Activated CD4-positive, alpha-beta T cell treated with anti-CD3 and anti-CD28 coated beads for 48 hours (primary cell): Measurements from ENCODE around the gene SERHL2.
A peak's percentile ranks its signal among the peaks of the same experiment; 100 is the strongest.
"Not testable (repeated sequence)": the region's sequence is repeated elsewhere in the genome, so short reads cannot be mapped to it uniquely, and the experiment has no call there.

Experiments used
- DNase-seq: peaks from one replicate; pipeline ENCODE4 v3.0.0-alpha.2; 2020

SERHL2 gene, protein sequence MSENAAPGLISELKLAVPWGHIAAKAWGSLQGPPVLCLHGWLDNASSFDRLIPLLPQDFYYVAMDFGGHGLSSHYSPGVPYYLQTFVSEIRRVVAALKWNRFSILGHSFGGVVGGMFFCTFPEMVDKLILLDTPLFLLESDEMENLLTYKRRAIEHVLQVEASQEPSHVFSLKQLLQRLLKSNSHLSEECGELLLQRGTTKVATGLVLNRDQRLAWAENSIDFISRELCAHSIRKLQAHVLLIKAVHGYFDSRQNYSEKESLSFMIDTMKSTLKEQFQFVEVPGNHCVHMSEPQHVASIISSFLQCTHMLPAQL

DNA sequence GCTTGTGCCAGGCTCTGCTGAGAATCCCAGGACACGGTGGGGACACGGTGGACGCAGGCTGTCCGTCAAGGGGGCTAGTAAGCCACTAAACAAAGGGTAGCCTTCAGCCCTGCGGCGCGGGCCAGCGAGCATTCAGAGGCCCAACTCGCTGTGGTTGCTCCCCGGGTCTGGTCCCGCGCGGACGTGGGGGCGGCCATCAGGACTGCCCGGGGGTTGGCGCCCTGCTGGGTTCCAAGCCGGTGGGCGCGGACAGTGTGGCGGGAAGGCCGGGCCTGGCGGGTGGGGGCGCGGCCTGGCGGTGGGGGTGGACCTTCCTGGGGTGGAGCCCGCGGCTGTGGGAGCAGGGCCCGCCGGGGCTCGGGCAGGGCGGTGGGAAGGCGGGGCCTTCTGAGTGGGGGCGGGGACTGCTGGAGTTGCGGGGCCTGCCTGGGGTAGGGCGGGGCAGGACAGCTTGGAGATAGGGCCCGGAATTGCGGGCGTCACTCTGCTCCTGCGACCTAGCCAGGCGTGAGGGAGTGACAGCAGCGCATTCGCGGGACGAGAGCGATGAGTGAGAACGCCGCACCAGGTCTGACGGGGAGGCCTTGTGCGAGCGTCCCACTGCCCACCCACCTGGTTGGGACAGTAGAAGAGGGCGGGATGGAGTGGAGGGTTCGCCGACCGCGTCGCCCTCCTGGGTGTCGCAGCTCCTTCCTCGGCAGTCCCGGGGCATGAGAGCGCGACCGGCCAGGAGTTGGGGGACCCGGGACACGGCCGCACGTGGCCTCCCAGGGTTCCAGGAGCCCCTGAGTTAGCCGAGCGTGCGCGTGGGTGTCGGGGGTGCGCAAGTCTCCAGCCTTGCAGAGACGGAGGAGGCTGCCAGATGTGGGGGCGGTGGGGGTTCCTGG, at the start of gene SERHL2:
SERHL2 (plus strand) TSS at position 482 of the 887 bp plus-strand sequence; CDS start at position 547, 65 bp downstream.
- peak; percentile 87 for DNase-seq

DNA sequence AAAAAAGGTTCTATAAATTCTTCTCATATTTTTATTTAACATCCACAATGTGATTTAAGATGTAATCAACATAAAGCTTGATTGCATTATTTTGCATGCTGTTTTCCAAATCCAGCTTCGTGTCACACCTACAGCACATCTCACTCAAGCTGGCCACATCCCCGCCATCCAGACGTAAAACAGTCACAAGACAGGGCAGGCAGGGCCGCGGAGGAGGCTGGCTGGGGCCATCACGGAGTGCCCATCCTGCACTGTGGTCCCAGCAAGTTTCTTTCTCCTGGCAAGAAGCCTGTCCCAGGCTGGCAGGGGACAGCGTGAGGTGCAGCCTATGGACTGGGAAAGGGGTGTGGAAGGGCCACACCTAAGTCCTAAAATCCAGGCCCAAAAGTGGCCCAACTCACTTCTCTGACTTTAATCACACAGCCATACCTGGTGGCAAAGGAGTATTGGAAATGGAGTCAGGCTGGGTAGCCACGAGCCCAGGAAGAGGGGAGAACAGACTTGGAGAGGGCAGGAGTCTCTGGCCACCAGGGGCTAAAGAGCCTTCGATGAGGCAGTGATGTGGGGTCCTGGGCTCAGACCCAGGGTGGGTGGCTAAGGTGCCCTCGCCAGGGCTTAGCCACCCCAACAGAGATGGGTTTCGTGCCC, 45.3 kb upstream of the SERHL2 start:
- DNase-seq: not testable (repeated sequence)

DNA sequence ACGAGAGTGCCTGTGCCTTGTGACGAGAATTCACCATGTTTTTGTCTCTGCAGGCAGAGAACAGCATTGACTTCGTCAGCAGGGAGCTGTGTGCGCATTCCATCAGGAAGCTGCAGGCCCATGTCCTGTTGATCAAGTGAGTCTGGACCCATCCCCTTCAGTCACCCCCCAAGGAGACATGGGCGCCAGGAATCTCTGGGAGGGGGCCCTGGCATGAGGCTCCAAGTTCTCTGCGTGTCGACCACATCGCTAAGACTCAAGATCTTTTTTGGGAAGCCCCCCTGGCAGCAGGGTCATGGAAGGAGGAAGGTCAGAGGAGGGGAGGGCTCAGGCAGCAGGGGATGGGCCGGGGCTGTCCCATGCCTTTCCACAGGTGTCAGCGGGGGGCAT, 44.8 kb upstream of the SERHL2 start:
- not testable (repeated sequence) for DNase-seq

DNA sequence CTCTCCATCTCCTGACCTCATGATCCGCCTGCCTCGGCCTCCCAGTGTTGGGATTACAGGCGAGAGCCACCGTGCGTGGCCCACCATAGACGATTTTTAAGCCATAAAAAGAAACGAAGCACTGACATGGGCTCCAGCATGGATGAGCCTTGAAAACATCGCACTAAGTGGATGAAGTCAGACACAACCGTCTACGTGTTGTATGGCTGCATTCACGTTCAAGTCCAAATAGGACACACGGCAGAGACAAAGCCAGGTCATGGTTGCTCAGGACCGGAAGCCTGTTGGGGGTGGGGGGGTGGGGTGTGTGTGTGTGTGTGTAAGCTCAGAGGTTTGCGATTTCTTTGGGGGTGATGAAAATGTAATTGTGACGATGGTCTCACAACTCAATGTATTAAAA, 44.2 kb upstream of the SERHL2 start:
- no peak for DNase-seq

DNA sequence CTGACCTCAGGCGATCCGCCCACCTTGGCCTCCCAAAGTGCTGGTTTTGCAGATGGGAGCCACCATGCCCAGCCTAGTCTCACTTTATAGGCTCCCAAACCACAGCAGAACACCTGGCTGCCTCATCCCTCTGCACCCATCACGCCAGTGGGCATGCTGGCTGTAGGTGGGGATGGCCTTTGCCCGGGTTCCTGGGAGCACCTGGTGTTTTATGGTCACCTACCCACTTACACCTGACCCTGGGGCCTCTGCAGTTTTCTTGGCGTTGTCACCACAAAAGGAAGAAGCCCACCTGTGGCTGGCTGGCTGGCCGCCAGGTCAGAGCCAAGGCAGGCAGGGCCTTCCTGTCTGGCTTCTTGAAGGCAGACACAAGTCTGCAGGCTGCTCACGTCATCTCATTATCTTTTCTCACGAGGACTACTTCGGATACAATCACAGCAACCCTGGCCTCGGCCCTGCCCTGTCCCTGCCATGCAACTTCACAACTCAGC, 42.3 kb upstream of the SERHL2 start:
- no peak for DNase-seq

DNA sequence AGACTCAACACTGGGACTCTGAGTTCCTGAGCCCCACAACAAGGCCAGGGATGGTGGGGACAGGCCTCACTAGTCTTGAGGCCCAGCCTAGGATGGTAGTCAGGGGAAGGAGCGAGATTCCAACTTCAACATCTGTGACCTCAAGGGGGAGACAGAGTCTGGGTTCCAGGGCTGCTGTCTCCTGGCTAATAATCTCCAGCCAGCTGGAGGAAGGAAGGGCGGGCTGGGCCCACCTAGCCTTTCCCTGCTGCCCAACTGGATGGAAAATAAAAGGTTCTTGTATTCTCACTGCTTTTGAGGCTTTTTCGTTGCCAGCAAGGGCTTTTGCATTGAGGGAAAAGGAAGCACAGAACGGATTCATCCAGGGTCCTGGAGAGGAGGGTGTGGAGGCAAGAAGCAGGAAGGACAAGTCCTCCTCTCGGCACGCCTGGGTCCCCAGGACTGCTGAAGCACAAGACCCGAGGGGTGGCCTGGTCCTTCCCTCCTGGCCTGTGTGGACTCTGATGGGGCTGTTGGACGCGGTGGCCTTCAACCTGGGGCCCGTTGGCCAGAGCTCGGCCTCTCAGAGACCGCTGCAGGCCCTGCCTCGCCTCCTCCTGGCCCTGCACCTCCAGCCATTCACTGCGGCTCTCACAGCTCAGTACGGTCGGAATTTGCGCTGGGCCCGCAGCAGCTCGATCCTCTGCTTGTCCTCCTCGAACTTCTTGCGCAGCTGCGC, 41.3 kb upstream of the SERHL2 start:
- not testable (repeated sequence) for DNase-seq

DNA sequence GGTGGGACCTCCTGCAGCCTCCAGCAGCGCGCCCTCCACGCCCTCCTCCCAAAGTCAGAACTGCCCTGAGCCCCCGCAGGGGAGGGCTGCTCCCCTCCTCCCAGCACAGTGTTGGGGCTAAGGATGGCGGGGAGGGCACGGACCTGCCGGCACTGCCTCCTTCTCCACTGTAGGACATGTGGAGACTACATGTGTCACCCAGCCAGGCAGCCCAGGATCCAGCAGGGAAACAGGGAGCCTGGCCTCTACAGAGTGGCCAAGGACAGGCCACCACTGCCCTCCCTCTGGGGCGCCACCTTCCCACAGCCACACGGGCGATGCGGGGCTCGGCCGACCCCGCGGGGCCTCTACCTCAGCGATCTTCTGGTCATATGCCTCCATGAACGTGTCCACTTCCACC, 39.4 kb upstream of the SERHL2 start:
- not testable (repeated sequence) for DNase-seq

DNA sequence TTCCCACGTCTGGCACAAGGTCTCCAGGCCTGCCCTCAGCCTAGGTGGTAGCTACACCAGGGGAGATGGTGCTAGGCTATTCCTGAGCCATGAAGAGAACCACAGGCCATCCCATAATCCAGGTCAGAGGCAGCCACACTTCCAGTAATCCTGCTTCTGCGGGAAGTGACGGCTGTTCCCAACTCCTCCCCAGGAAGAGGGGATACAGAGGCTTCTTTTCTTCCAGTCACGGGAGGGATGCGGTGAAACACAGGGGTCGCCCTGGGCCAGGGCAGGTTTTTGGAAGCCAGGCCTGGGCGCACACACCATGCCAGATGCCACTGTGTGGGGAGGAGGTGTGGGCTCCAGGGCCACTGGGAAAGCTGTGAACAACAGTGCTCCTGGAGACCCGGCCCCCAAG, 38.5 kb upstream of the SERHL2 start:
- DNase-seq: not testable (repeated sequence)

DNA sequence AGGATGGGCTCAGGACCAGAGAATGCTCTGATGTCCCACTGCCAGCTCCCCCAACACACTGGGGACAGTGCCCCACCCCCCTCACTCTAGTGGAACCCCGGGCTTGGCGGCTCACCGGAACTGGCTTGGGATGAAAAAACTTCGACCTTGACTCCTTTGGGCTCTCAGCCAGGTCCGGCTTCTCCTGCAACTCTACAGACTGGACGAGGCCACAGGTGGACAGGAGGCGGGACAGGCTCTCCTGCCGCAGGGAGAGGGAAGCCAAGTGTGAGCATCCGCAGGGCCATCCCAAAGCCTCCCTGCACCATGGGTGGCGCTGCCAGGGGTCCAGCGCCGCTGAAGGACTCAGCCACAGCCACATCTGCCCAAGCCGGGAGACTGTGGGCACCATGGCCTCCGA, 37.9 kb upstream of the SERHL2 start:
- no peak for DNase-seq

DNA sequence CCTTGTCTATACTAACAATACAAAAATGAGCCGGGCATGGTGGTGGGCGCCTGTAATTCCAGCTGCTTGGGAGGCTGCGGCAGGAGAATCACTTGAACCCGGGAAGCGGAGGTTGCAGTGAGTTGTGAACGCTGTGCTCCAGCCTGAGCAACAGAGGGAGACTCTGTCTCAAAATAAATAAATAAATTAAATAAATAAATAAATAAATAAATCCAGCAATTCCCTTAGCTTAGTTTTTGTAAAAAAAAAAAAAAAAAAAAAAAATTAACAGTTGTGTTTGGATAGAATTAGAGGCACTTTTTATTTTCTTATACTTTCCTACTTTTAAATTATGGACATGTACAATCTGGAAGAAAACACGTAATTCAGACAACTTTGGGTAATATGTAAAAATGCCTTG, 36.7 kb upstream of the SERHL2 start:
- not testable (repeated sequence) for DNase-seq

DNA sequence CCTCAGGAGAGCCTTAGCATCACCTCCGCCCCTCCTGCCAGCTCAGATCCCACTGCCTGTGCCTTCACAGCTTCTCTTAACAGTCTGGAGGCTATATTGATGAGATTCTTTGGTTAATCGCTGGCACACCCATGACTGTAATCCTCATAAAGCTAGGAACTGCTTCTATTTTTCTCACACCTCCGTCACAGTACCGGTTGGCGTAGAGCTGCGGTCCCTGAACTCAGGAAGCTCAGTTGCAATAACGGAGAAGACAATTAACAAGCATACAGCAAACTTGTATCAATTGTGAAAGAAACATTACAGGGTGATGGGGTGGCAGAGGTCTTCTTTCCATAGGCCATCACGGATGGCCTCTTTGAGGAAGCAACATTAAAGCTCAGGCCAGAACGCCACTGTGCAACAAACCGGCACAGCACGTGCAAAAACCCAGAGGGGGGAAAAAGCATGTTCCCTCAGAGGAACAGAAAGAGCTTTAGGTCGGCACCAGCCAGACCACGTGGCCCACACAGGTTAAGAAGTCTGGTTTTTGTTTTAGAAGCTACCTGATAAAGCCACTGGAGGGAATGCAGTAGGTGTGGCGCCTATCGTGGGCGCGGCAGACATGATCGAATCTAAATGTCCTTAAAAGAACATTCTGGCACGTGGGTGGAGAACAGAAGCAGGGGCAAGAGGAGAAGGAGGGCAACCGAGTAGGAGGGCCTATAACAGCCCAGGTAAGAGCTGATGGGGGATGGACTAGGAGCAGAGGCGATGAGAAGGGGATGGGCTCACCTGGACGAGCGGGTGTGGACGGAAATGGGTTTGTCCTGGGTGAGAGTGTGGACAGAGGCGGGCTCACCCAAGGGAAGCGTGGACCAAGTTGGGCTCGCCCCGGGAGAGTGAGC, 34.9 kb upstream of the SERHL2 start:
- DNase-seq: not testable (repeated sequence)

DNA sequence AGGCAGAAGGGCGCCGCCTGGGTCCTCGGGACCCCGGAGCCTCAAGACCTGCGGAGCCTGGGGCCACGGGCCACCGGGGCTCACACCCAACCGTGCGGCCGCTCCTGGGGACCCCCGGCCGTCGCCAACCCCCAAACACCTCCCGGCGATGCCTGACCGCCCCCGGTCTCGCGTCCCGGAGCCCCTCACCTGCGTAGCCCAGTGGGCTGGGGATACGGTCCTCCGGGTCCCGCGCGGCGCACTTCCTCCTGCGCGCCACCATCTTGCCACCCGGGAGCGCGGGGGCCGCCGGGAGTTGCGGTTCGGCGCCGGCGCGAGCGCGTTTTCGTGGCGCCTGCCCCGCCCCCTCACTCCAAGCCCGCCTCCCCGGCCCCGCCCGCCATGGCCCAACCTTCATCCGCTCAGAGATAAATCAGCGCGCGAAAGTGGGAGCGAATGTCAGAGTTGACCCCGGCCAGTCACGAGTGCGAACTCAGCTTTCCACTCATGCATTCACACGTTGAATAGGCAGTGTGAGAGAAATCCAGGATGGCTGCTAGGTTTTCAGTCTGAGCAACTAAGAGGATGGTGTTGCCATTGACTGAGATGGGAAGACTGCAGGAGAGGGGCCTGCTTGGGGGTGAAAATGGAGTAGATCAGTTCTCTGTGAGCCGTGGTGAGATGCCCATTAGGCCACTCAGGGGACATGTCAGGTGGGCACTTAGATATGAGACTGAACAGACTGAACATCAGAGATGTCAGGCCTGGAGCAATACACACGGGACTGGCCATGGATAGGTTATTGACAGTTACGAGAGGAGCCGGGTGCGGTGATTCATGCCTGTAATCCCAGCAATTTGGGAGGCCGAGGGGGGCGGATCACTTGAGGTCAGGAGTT, 34.0 kb upstream of the SERHL2 start, which contains the start of gene RRP7A:
RRP7A (minus strand) TSS at position 272 of the 877 bp plus-strand sequence; CDS start at position 262, 10 bp downstream.
- DNase-seq: peak; percentile 89

DNA sequence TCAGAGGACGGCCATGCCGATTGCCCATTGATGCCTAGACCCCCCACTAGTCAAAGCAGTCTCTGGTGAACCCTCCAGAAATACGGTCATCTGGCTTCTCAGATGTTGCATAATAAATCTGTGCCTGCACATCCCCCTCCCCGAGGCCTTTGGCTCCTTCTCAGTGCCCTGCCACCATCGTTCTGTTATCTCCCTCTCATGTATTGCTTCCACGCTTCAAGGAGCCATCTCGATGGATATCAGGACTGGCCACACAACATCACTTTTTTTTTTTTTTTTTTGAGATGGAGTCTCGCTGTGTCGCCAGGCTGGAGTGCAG, 32.6 kb upstream of the SERHL2 start:
- DNase-seq: no peak

DNA sequence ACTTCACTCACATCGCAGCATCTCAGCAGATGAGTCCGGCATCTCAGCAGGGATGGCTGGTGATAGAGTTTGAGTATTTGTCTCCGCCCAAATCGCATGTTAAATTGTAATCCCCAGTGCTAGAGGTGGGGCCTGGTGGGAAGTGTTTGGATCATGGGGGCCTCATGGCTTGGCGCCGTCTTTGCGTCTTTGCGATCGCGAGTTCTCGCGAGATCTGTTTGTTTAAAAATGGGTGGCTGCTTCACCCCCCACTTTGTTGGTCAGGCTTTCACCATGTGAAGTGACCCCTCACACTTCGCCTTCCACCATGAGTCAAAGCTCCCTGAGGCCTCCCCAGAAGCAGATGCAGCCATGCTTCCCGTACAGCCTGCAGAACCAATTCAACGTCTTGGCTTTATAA, 31.2 kb upstream of the SERHL2 start:
- no peak for DNase-seq

DNA sequence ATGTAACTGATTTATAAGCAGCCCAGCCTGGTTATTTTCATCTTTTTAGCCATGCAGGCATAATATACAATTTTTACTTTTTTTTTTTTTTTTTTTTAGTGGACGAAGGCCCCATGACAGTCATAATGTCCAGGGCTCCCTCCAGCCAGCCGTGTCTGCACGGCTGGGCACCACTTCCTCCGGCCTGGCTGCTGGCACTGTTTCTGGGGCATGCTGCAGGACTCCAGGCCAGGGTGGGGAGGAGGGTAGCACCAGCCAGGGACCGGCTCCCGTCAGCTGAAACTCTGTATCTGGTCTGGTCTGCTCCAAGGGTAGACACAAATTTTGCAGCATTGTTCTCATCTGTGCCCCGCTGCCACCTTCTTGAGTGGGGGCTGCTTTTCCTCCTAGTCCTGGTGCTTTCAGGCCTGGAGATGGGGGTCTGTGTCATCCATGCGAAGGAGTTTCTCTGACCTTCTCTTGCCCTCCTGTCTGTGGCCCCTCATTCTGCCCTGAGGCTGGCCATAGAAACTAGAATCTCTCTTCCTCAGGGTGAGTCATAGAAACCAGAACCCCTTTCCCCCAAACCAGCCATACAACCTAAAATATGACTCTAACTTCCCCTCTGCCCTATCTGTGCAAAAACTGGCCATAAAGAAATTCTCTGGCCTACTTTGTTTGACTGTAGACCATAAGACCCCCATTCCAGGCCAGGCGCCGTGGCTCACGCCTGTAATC, 25.0 kb upstream of the SERHL2 start:
- DNase-seq: no peak

DNA sequence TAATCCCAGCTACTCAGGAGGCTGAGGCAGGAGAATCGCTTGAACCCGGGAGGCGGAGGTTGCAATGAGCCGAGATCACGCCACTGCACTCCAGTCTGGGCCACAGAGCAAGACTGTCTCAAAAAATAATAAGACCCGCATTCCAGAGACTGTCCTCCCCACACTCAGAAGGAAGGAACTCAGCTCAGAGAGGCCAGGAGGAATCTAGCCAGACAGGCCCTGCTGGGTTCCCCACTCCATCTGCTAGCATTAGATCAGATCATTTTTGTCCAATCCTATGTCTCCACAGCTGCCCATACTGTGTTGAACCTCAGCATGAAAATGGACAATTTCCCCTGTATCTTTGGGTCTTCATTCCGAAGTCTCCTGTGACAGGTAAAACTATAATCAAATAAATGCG, 24.3 kb upstream of the SERHL2 start:
- not testable (repeated sequence) for DNase-seq

DNA sequence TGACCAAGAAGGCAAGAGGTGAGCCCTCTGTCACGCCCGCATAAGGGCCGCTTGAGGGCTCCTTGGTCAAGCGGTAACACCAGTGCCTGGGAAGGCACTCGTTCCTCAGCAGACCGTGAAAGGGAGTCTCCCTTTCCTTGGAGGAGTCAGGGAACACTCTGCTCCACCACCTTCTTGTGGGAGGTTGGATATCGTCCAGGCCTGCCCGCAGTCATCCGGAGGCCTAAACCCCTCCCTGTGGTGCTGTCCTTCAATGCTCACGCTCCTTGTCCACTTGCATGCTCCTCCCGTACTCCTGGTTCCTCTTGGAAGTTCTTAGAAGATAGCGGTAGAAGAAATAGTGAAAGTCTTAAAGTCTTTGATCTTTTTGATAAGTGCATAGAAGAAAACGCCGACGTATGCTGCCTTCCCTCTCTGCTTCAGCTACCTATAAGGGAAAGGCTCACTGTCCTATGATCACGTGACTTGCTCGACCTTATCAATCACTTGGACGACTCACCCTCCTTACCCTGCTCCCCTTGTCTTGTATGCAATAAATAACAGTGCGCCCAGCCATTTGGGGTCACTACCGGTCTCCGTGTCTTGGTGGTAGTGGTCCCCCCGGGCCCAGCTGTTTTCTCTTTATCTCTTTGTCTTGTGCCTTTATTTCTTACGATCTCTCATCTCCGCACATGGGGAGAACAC, 22.2 kb upstream of the SERHL2 start:
- DNase-seq: not testable (repeated sequence)

DNA sequence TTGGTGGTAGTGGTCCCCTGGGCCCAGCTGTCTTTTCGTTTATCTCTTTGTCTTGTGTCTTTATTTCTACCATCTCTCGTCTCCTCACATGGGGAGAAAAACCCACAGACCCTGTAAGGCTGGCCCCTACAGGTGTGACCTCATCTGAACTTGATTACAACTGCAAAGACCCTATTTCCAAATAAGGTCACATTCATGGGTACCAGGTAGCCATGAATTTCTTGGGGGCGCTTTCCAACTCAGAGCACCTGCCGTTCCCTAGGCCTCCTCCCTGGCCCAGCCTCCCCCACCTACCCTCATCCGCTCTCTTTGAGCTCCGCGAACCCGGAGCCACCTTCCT, 20.1 kb upstream of the SERHL2 start:
- DNase-seq: no peak

DNA sequence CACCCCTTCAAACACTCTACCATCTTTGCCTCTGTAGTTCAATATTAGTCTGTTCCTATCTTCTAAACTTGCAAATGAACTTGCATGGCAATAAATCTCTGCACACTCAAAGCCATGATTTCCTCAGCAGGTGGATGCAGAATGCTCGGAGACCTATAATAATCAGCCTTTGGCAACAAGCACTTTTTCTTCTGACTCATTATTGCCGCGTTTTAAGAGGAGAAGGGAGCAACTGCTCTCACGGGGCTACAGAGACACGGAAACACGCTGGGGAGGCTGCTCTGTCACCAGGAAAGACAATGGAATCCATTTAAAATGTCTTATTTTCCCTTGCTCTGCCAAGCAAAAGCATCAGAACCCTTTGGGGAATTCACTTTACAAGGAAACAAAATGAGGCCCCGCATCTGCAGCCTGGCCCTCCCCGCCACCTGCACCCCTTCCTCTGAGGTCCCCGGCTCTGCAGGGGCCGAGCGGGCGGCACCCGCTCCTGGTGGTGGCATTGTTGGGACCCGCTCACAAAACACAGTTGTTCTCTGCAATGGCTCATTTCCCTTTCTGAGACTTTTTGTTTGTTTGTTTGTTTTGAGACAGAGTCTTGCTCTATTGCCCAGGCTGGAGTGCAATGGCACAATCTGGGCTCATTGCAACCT, 18.5 kb upstream of the SERHL2 start:
- DNase-seq: not testable (repeated sequence)
